Stomach smooth muscle (tissue), 2 donors: Measurements from ENCODE around the gene SERPINB1.
"Not testable (repeated sequence)": the region's sequence is repeated elsewhere in the genome, so short reads cannot be mapped to it uniquely, and the experiment has no call there.

Experiments
- H3K27ac ChIP-seq: one replicate; pipeline ENCODE4 v1.7.0; 2013; ENCODE audit warnings: mild to moderate bottlenecking, low read length, inconsistent platforms
- H3K27me3 ChIP-seq, 2 donors: one replicate each; pipeline ENCODE4 v1.7.0; 2013; ENCODE audit warnings: low read length in 2 of 2; ENCODE audit not compliant: insufficient read depth in 2 of 2, control insufficient read depth in 1 of 2
- H3K36me3 ChIP-seq, 2 donors: one replicate each; pipeline ENCODE4 v1.7.0; 2013; ENCODE audit warnings: low read length in 2 of 2; ENCODE audit not compliant: control insufficient read depth in 2 of 2, insufficient read depth in 2 of 2
- H3K4me1 ChIP-seq: one replicate; pipeline ENCODE4 v1.7.0; 2013; ENCODE audit warnings: low read length; ENCODE audit not compliant: control insufficient read depth, insufficient read depth
- H3K4me3 ChIP-seq, 2 donors: one replicate each; pipeline ENCODE4 v1.7.0; 2013; ENCODE audit warnings: low read length in 2 of 2
- H3K9ac ChIP-seq, 2 donors: one replicate each; pipeline ENCODE4 v1.7.0; 2013; ENCODE audit warnings: low read length in 2 of 2, mild to moderate bottlenecking in 1 of 2
- H3K9me3 ChIP-seq, 2 donors: one replicate each; pipeline ENCODE4 v1.7.0; 2013; ENCODE audit warnings: low read length in 2 of 2; ENCODE audit not compliant: control insufficient read depth in 2 of 2
- donor health status: healthy.
- donor health status: Pancreatic carcinoma.

The SERPINB1 gene

GRCh38 chr6:2857185-2857579, 15.5 kb upstream of the SERPINB1 start:
- Histone ChIP-seq H3K9ac (no peak overlapping the region), H3K36me3 (no peaks in the 10 kb centered on the region), H3K27me3 (no peaks in the 10 kb centered on the region), H3K4me1 (peaks cover 23% of the 10 kb centered on the region), H3K9me3 (no peaks in the 10 kb centered on the region), H3K27ac (no peak overlapping the region), H3K4me3 (no peak overlapping the region)

- no peak overlapping the region for H3K9ac ChIP-seq
- no peak overlapping the region for H3K27ac ChIP-seq
- H3K4me3 ChIP-seq: peak overlapping the region in 1 of 2 donors; percentile 22
Observed at GRCh38 chr6:2855061-2855519, 13.4 kb upstream of the SERPINB1 start.

GRCh38 chr6:2854396-2854982, 12.8 kb upstream of the SERPINB1 start:
- no peaks in the 10 kb centered on the region for H3K9me3 ChIP-seq
- H3K27ac ChIP-seq: no peak overlapping the region
- peaks cover 23% of the 10 kb centered on the region for H3K4me1 ChIP-seq
- peak overlapping the region; percentile 13 to 40 for H3K9ac ChIP-seq
- H3K4me3 ChIP-seq: peak overlapping the region; percentile 51 to 73
- H3K27me3 ChIP-seq: no peaks in the 10 kb centered on the region
- H3K36me3 ChIP-seq: no peaks in the 10 kb centered on the region

More at GRCh38 chr6:2855061-2855519, 13.4 kb upstream of the SERPINB1 start:
- Histone ChIP-seq H3K9me3 (no peaks in the 10 kb centered on the region), H3K36me3 (no peaks in the 10 kb centered on the region), H3K27me3 (no peaks in the 10 kb centered on the region), H3K4me1 (peaks cover 23% of the 10 kb centered on the region)

- H3K9ac ChIP-seq: peak overlapping the region; percentile 40 to 69
- H3K4me1 ChIP-seq: peaks cover 22% of the 10 kb centered on the region
- no peaks in the 10 kb centered on the region for H3K9me3 ChIP-seq
- no peaks in the 10 kb centered on the region for H3K36me3 ChIP-seq
- H3K27ac ChIP-seq: no peak overlapping the region
- peak overlapping the region; percentile 51 to 73 for H3K4me3 ChIP-seq
- H3K27me3 ChIP-seq: no peaks in the 10 kb centered on the region
Observed at GRCh38 chr6:2853769-2854395, 12.2 kb upstream of the SERPINB1 start.

GRCh38 chr6:2853378-2853768, 11.7 kb upstream of the SERPINB1 start:
- not testable (repeated sequence) for H3K36me3 ChIP-seq

GRCh38 chr6:2852921-2853322, 11.3 kb upstream of the SERPINB1 start:
- peaks cover 16% of the 10 kb centered on the region for H3K4me1 ChIP-seq

More at GRCh38 chr6:2853378-2853768, 11.7 kb upstream of the SERPINB1 start:
- H3K9ac ChIP-seq, H3K27me3 ChIP-seq, H3K27ac ChIP-seq, H3K9me3 ChIP-seq: not testable (repeated sequence)
- Histone ChIP-seq H3K4me1 (peaks cover 17% of the 10 kb centered on the region), H3K4me3 (peak overlapping the region; percentile 51 to 73)

GRCh38 chr6:2852514-2852855, 10.8 kb upstream of the SERPINB1 start:
- no peak overlapping the region for H3K9ac ChIP-seq
- peaks cover 11% of the 10 kb centered on the region for H3K4me1 ChIP-seq
- H3K4me3 ChIP-seq: no peak overlapping the region
- H3K27ac ChIP-seq: no peak overlapping the region
- no peaks in the 10 kb centered on the region for H3K36me3 ChIP-seq
- no peaks in the 10 kb centered on the region for H3K27me3 ChIP-seq
- no peaks in the 10 kb centered on the region for H3K9me3 ChIP-seq

More at GRCh38 chr6:2852921-2853322, 11.3 kb upstream of the SERPINB1 start:
- no peak overlapping the region for H3K9ac ChIP-seq
- no peaks in the 10 kb centered on the region for H3K27me3 ChIP-seq
- no peak overlapping the region for H3K4me3 ChIP-seq
- H3K27ac ChIP-seq: no peak overlapping the region
- H3K36me3 ChIP-seq: no peaks in the 10 kb centered on the region
- H3K9me3 ChIP-seq: no peaks in the 10 kb centered on the region

GRCh38 chr6:2851727-2852513, 10.3 kb upstream of the SERPINB1 start:
- Histone ChIP-seq H3K9ac (no peak overlapping the region), H3K9me3 (no peaks in the 10 kb centered on the region), H3K4me3 (no peak overlapping the region), H3K27ac (no peak overlapping the region), H3K4me1 (peaks cover 11% of the 10 kb centered on the region), H3K27me3 (no peaks in the 10 kb centered on the region), H3K36me3 (no peaks in the 10 kb centered on the region)

GRCh38 chr6:2850538-2851113, 9.0 kb upstream of the SERPINB1 start:
- no peaks in the 10 kb centered on the region for H3K36me3 ChIP-seq
- peaks cover 13% of the 10 kb centered on the region for H3K4me1 ChIP-seq
- H3K27me3 ChIP-seq: no peaks in the 10 kb centered on the region
- no peak overlapping the region for H3K27ac ChIP-seq
- no peak overlapping the region for H3K4me3 ChIP-seq
- H3K9me3 ChIP-seq: no peaks in the 10 kb centered on the region
- no peak overlapping the region for H3K9ac ChIP-seq

- Histone ChIP-seq H3K4me3 (no peak overlapping the region), H3K9ac (no peak overlapping the region), H3K4me1 (peaks cover 3% of the 10 kb centered on the region), H3K27ac (no peak overlapping the region), H3K27me3 (no peaks in the 10 kb centered on the region), H3K9me3 (no peaks in the 10 kb centered on the region), H3K36me3 (no peaks in the 10 kb centered on the region)
Observed at GRCh38 chr6:2848851-2849250, 7.2 kb upstream of the SERPINB1 start.
